Neural progenitor cell (in vitro differentiated cells): ENCODE results near the gene C16orf86. TPM values are rescaled to one million over a fixed set of nuclear protein-coding genes. Genes with fewer than 3 reads are reported as not detected.

Experiments
- DNase-seq: peaks from one replicate; pipeline ENCODE4 v3.0.0-alpha.2; 2016; ENCODE audit warnings: low spot score
- H2AFZ ChIP-seq: fragments of 200-600 bp; sonication (generic); replicated peaks from 2 replicates; pipeline ENCODE4 v1.6.1; 2016; ENCODE audit warnings: antibody characterized with exemption
- H3F3A ChIP-seq: fragments of 200-600 bp; sonication (generic); 2 replicates; pipeline ENCODE4 v1.6.1; 2016; ENCODE audit warnings: antibody characterized with exemption, low read depth
- H3K27ac ChIP-seq: fragments of 200-600 bp; sonication (generic); 2 replicates; pipeline ENCODE4 v1.5.1; 2016; ENCODE audit warnings: mild to moderate bottlenecking
- H3K27me3 ChIP-seq: fragments of 200-600 bp; sonication (generic); 2 replicates; pipeline ENCODE4 v1.6.1; 2016; ENCODE audit warnings: mild to moderate bottlenecking, moderate library complexity
- H3K36me3 ChIP-seq: fragments of 200-600 bp; sonication (generic); 2 replicates; pipeline ENCODE4 v1.5.1; 2016
- H3K4me1 ChIP-seq: fragments of 200-600 bp; sonication (generic); 2 replicates; pipeline ENCODE4 v1.6.1; 2016; ENCODE audit warnings: mixed run types
- H3K4me2 ChIP-seq: fragments of 200-600 bp; sonication (generic); 2 replicates; pipeline ENCODE4 v1.6.1; 2016
- H3K4me3 ChIP-seq: fragments of 200-600 bp; sonication (generic); 2 replicates; pipeline ENCODE4 v1.5.1; 2016
- H3K79me2 ChIP-seq: fragments of 200-600 bp; sonication (generic); 2 replicates; pipeline ENCODE4 v1.6.1; 2016; ENCODE audit warnings: low read depth
- H3K9ac ChIP-seq: fragments of 200-600 bp; sonication (generic); 2 replicates; pipeline ENCODE4 v1.6.1; 2016
- H3K9me3 ChIP-seq: fragments of 200-600 bp; sonication (generic); 2 replicates; pipeline ENCODE4 v1.5.1; 2016; ENCODE audit warnings: low read depth
- H4K20me1 ChIP-seq: fragments of 200-600 bp; sonication (generic); 2 replicates; pipeline ENCODE4 v1.6.1; 2016; ENCODE audit warnings: low read depth
- H3K27ac Mint-ChIP-seq: 3 replicates; pipeline ENCODE4 v1.8.0; 2021; ENCODE audit warnings: mixed read lengths
- H3K27me3 Mint-ChIP-seq: 2 replicates; pipeline ENCODE4 v1.8.0; 2022; ENCODE audit warnings: low read depth, mild to moderate bottlenecking, inconsistent platforms, moderate library complexity, mixed read lengths; ENCODE audit not compliant: insufficient read depth
- H3K36me3 Mint-ChIP-seq: 3 replicates; pipeline ENCODE4 v1.8.0; 2021; ENCODE audit warnings: mixed read lengths
- H3K4me1 Mint-ChIP-seq: 3 replicates; pipeline ENCODE4 v1.8.0; 2021; ENCODE audit warnings: mixed read lengths
- H3K4me3 Mint-ChIP-seq: 3 replicates; pipeline ENCODE4 v1.8.0; 2021; ENCODE audit warnings: mild to moderate bottlenecking, moderate library complexity, mixed read lengths
- H3K9me3 Mint-ChIP-seq: 3 replicates; pipeline ENCODE4 v1.8.0; 2020; ENCODE audit warnings: mixed read lengths
- EZH2 ChIP-seq: fragments of 200-600 bp; sonication (generic); IDR thresholded peaks from 2 replicates; pipeline ENCODE4 v1.6.1; 2017; ENCODE audit warnings: antibody characterized with exemption, mild to moderate bottlenecking, moderate library complexity
- EZH2phosphoT487 ChIP-seq: fragments of 200-600 bp; sonication (generic); IDR thresholded peaks from 2 replicates; pipeline ENCODE4 v1.6.1; 2017; ENCODE audit warnings: antibody characterized with exemption
- total RNA-seq: library from RNA; depleted of rRNA; stranded (reverse); fragments of >200 nt; gene quantifications from 2 replicates; pipeline ENCODE4 v1.2.3, GENCODE V29; 2015; ENCODE audit warnings: low replicate concordance
- TF ChIP-seq, protein P1 (sequence below): fragments of 200-600 bp; sonication (generic); IDR thresholded peaks from 2 replicates; pipeline ENCODE4 v1.5.1; 2017; ENCODE audit warnings: antibody characterized with exemption, mild to moderate bottlenecking

The C16orf86 gene
- total RNA-seq, 1 donor from 2014 or later: 0.24 TPM

DNA sequence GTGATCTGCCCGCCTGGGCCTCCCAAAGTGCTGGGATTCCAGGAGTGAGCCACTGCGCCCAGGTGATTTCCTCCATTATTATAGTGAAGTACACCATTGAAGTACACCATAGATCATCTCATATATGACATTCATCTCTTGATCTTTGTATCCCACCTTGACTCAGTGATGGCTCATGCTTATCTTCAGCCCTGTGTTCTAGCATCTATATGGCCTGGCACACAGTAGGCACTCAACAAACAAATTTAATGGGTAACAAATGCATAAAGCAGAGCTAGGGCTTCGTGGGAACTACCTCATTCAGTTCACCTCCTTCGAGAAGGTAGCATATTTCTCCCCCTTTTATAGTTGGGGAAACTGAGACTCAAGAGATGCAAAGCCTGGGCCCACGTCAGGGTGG lies 1.0 kb upstream of the C16orf86 start:
- H3F3A ChIP-seq: peaks cover 34% of the 10 kb centered on the region
- peaks cover 32% of the 10 kb centered on the region for H3K4me1 Mint-ChIP-seq
- no peaks in the 10 kb centered on the region for H3K9me3 ChIP-seq
- TF ChIP-seq, protein P1, sequence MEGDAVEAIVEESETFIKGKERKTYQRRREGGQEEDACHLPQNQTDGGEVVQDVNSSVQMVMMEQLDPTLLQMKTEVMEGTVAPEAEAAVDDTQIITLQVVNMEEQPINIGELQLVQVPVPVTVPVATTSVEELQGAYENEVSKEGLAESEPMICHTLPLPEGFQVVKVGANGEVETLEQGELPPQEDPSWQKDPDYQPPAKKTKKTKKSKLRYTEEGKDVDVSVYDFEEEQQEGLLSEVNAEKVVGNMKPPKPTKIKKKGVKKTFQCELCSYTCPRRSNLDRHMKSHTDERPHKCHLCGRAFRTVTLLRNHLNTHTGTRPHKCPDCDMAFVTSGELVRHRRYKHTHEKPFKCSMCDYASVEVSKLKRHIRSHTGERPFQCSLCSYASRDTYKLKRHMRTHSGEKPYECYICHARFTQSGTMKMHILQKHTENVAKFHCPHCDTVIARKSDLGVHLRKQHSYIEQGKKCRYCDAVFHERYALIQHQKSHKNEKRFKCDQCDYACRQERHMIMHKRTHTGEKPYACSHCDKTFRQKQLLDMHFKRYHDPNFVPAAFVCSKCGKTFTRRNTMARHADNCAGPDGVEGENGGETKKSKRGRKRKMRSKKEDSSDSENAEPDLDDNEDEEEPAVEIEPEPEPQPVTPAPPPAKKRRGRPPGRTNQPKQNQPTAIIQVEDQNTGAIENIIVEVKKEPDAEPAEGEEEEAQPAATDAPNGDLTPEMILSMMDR: no peak
- TF ChIP-seq EZH2: no peak
- no peak for TF ChIP-seq EZH2phosphoT487
- peaks cover 18% of the 10 kb centered on the region for H3K4me1 ChIP-seq
- no peak overlapping the region for H3K27ac ChIP-seq
- H3K9ac ChIP-seq: no peak overlapping the region
- H3K4me2 ChIP-seq: peak overlapping the region; percentile 91
- H3K36me3 Mint-ChIP-seq: peaks cover 10% of the 10 kb centered on the region
- H2AFZ ChIP-seq: no peak overlapping the region
- H3K27me3 ChIP-seq: peaks cover 8% of the 10 kb centered on the region
- H3K79me2 ChIP-seq: no peaks in the 10 kb centered on the region
- peak overlapping the region; percentile 85 for H3K4me3 Mint-ChIP-seq
- H3K27me3 Mint-ChIP-seq: peaks cover 7% of the 10 kb centered on the region
- H4K20me1 ChIP-seq: peaks cover 57% of the 10 kb centered on the region
- H3K36me3 ChIP-seq: no peaks in the 10 kb centered on the region
- H3K4me3 ChIP-seq: peak overlapping the region; percentile 90
- no peak overlapping the region for H3K27ac Mint-ChIP-seq
- H3K9me3 Mint-ChIP-seq: no peaks in the 10 kb centered on the region
- no peak for DNase-seq

DNA sequence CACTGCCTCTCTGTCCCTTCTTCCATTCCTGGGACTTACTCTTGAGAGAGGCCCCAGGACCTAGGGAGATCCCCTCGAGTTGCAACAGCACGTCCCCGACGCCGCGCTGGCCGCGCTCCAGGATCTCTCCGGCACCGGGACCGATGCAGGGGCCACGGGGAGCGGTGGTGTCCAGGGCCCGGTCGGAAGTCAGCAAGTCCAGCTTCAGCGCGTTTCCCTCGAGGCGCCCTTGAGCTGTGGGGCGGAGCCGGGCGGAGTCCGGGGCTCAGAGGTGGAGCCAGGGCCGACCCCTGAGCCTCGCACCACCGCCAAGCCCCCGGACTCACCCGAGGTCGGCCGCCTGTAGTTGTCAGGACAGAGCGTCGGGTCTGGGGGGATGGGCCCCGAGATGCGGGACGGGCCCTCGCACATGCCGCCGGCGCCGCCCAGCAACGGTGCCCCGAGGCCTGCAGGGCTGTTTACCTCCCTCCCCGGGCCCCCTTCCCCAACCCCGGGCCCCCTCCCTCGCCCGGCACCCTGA lies 522 bp upstream of the C16orf86 start:
- Mint-ChIP-seq H3K27ac (no peak overlapping the region), H3K4me1 (peaks cover 32% of the 10 kb centered on the region), H3K9me3 (no peaks in the 10 kb centered on the region), H3K4me3 (peak overlapping the region; percentile 85), H3K36me3 (peaks cover 10% of the 10 kb centered on the region), H3K27me3 (peaks cover 7% of the 10 kb centered on the region)
- peak; percentile 79 for DNase-seq
- H3K9ac ChIP-seq: no peak overlapping the region
- peaks cover 31% of the 10 kb centered on the region for H3F3A ChIP-seq
- TF ChIP-seq EZH2 (no peak), EZH2phosphoT487 (no peak)
- TF ChIP-seq, protein P1: no peak
- H3K36me3 ChIP-seq: no peaks in the 10 kb centered on the region
- H2AFZ ChIP-seq: peak overlapping the region; percentile 48
- no peak overlapping the region for H3K27ac ChIP-seq
- H3K79me2 ChIP-seq: no peaks in the 10 kb centered on the region
- H3K4me1 ChIP-seq: peaks cover 18% of the 10 kb centered on the region
- H4K20me1 ChIP-seq: peaks cover 55% of the 10 kb centered on the region
- peak overlapping the region; percentile 90 for H3K4me3 ChIP-seq
- no peaks in the 10 kb centered on the region for H3K9me3 ChIP-seq
- peaks cover 8% of the 10 kb centered on the region for H3K27me3 ChIP-seq
- H3K4me2 ChIP-seq: peak overlapping the region; percentile 91

DNA sequence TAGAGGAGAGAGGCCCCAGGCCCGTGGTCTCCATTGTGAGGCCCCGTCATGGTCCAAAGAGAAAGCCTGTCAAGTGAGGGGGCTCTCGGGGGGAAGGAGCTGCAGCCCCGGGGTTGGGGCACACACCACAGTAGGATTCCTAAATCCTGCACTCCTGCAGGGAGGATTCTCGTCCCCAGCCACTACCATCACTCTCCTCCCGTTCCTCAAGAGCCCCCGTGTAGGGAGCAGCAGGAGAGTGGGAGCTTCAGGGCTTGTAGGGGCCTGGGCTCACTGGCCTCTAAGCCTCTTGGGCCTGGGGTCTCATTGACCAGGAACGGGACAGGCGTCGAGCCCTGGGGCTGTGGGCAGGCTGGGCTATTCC lies 821 bp downstream of the C16orf86 start:
- Mint-ChIP-seq H3K9me3 (no peaks in the 10 kb centered on the region), H3K4me1 (peaks cover 27% of the 10 kb centered on the region), H3K27ac (no peak overlapping the region), H3K4me3 (peak overlapping the region; percentile 84), H3K27me3 (peaks cover 7% of the 10 kb centered on the region), H3K36me3 (peaks cover 10% of the 10 kb centered on the region)
- Histone ChIP-seq H2AFZ (no peak overlapping the region), H3K4me2 (peak overlapping the region; percentile 91), H3K9ac (no peak overlapping the region), H3K27me3 (peaks cover 5% of the 10 kb centered on the region), H3K27ac (no peak overlapping the region), H3K79me2 (no peaks in the 10 kb centered on the region), H3K36me3 (no peaks in the 10 kb centered on the region), H3K4me1 (peaks cover 13% of the 10 kb centered on the region), H4K20me1 (peaks cover 42% of the 10 kb centered on the region), H3K9me3 (no peaks in the 10 kb centered on the region), H3F3A (peaks cover 18% of the 10 kb centered on the region), H3K4me3 (peak overlapping the region; percentile 90)
- DNase-seq: no peak
- TF ChIP-seq, protein P1: no peak
- TF ChIP-seq EZH2: no peak
- no peak for TF ChIP-seq EZH2phosphoT487
